Measurements from ENCODE around the gene OR2M2. TPM values are rescaled to one million over a fixed set of nuclear protein-coding genes. Genes with fewer than 3 reads are reported as not detected.

OR2M2 gene
- total RNA-seq, 1 donor from 2014 or later = not detected

GRCh38 chr1:248165186-248165585 is 9.4 kb upstream of the OR2M2 start:
- intact Hi-C loops (cut with DNase I) = no loop called here
- H3K4me1 ChIP-seq = no peaks in the 10 kb centered on the region
- H3K27me3 ChIP-seq = no peaks in the 10 kb centered on the region
- H3K36me3 ChIP-seq = no peaks in the 10 kb centered on the region
- no peaks in the 10 kb centered on the region for H3K9me3 ChIP-seq
- no peak overlapping the region for H3K27ac ChIP-seq
- H3K4me3 ChIP-seq = no peak overlapping the region
- TF ChIP-seq CTCF (IDR thresholded peaks at IDR 0.05) = no peak
- ATAC-seq = no peak
- DNase-seq = no peak

GRCh38 chr1:248183996-248184395 is 9.4 kb downstream of the OR2M2 start:
- DNase-seq = no peak
- no peak for ATAC-seq
- Histone ChIP-seq H3K27ac (no peak overlapping the region), H3K27me3 (no peaks in the 10 kb centered on the region), H3K4me1 (no peaks in the 10 kb centered on the region), H3K4me3 (no peak overlapping the region), H3K36me3 (no peaks in the 10 kb centered on the region), H3K9me3 (no peaks in the 10 kb centered on the region)
- TF ChIP-seq CTCF (IDR thresholded peaks at IDR 0.05) = no peak
- intact Hi-C loops (cut with DNase I) = no loop called here

- Histone ChIP-seq H3K4me1 (no peaks in the 10 kb centered on the region), H3K27ac (no peak overlapping the region), H3K4me3 (no peak overlapping the region), H3K27me3 (no peaks in the 10 kb centered on the region), H3K36me3 (no peaks in the 10 kb centered on the region), H3K9me3 (no peaks in the 10 kb centered on the region)
- ATAC-seq (no peak), DNase-seq (no peak)
- intact Hi-C loops (cut with DNase I) = no loop called here
- no peak for TF ChIP-seq CTCF (IDR thresholded peaks at IDR 0.05)
Measured at GRCh38 chr1:248187363-248187762, 12.7 kb downstream of the OR2M2 start.

GRCh38 chr1:248189026-248189425 is 14.4 kb downstream of the OR2M2 start:
- no peaks in the 10 kb centered on the region for H3K36me3 ChIP-seq
- H3K27me3 ChIP-seq = no peaks in the 10 kb centered on the region
- no peak overlapping the region for H3K4me3 ChIP-seq
- H3K9me3 ChIP-seq = no peaks in the 10 kb centered on the region
- intact Hi-C loops (cut with DNase I) = no loop called here
- no peak for DNase-seq
- no peak overlapping the region for H3K27ac ChIP-seq
- no peaks in the 10 kb centered on the region for H3K4me1 ChIP-seq
- no peak for TF ChIP-seq CTCF (IDR thresholded peaks at IDR 0.05)
- ATAC-seq = no peak

GRCh38 chr1:248194117-248194516 is 19.5 kb downstream of the OR2M2 start:
- no peaks in the 10 kb centered on the region for H3K9me3 ChIP-seq
- no peaks in the 10 kb centered on the region for H3K36me3 ChIP-seq
- no peak for TF ChIP-seq CTCF (IDR thresholded peaks at IDR 0.05)
- ATAC-seq (no peak), DNase-seq (no peak)
- H3K4me3 ChIP-seq = no peak overlapping the region
- no peaks in the 10 kb centered on the region for H3K4me1 ChIP-seq
- intact Hi-C loops (cut with DNase I) = no loop called here
- no peaks in the 10 kb centered on the region for H3K27me3 ChIP-seq
- no peak overlapping the region for H3K27ac ChIP-seq

- no peak for DNase-seq
- Histone ChIP-seq H3K9me3 (no peaks in the 10 kb centered on the region), H3K27ac (no peak within 1 kb of the TSS), H3K4me1 (no peaks in the 10 kb centered on the region), H3K4me3 (no peak within 1 kb of the TSS), H3K27me3 (no peaks in the 10 kb centered on the region), H3K36me3 (no peaks in the 10 kb centered on the region)
- no peak for ATAC-seq
- no peak for TF ChIP-seq CTCF (IDR thresholded peaks at IDR 0.05)
- intact Hi-C loops (cut with DNase I) = no loop called here
Measured at GRCh38 chr1:248196965-248197364, 22.3 kb downstream of the OR2M2 start, which contains the start of gene OR2M3. Gene OR2M3 (plus strand): TSS chr1:248197265. CDS start chr1:248203068, 5,803 bp downstream.

Data from upper lobe of right lung (tissue), 1 donor.